ENCODE data around the gene DCBLD2. TPM values are rescaled to one million over a fixed set of nuclear protein-coding genes. Genes with fewer than 3 reads are reported as not detected.

Gene DCBLD2
- total and polyA plus RNA-seq, 2 experiments from 2014 or later = 16.8 to 27.9 TPM

GRCh38 chr3:98806521-98806920 is 95.0 kb downstream of the DCBLD2 start:
- Histone ChIP-seq H3K4me3 (no peak overlapping the region), H2AFZ (no peak overlapping the region), H3K27ac (no peak overlapping the region), H3K79me2 (no peaks in the 10 kb centered on the region), H4K20me1 (ENCODE audit: insufficient read depth, poor library complexity, severe bottlenecking) (no peaks in the 10 kb centered on the region), H3K27me3 (no peaks in the 10 kb centered on the region), H3K36me3 (replicated peaks; ENCODE audit: insufficient read depth, low read depth) (no peaks in the 10 kb centered on the region), H3K4me1 (ENCODE audit: insufficient read depth) (no peaks in the 10 kb centered on the region), H3K9me3 (ENCODE audit: low read depth) (no peaks in the 10 kb centered on the region), H3K4me2 (no peak overlapping the region), H3K9me2 (replicated peaks; ENCODE audit: insufficient read depth) (no peaks in the 10 kb centered on the region)
- TF ChIP-seq CTCF (IDR thresholded peaks at IDR 0.05; ENCODE audit: poor library complexity) (no peak), EZH2phosphoT487 (IDR thresholded peaks at IDR 0.05; ENCODE audit: low read depth, severe bottlenecking, unreplicated experiment) (no peak), EZH2 (IDR thresholded peaks at IDR 0.05; ENCODE audit: borderline replicate concordance) (no peak)
- WGBS (ENCODE audit: low lambda C conversion rate, missing lambda C conversion rate) = 86% methylated on average over 1 of the region's 1 CpG
- DNase-seq (ENCODE audit: low spot score) = no peak

GRCh38 chr3:98805571-98805970 is 95.9 kb downstream of the DCBLD2 start:
- H3K4me3 ChIP-seq = no peak overlapping the region
- no peaks in the 10 kb centered on the region for H3K4me1 ChIP-seq (ENCODE audit: insufficient read depth)
- H3K79me2 ChIP-seq = no peaks in the 10 kb centered on the region
- no peaks in the 10 kb centered on the region for H3K9me2 ChIP-seq (replicated peaks; ENCODE audit: insufficient read depth)
- TF ChIP-seq EZH2phosphoT487 (IDR thresholded peaks at IDR 0.05; ENCODE audit: low read depth, severe bottlenecking, unreplicated experiment) (no peak), EZH2 (IDR thresholded peaks at IDR 0.05; ENCODE audit: borderline replicate concordance) (no peak), CTCF (IDR thresholded peaks at IDR 0.05; ENCODE audit: poor library complexity) (no peak)
- H3K36me3 ChIP-seq (replicated peaks; ENCODE audit: insufficient read depth, low read depth) = no peaks in the 10 kb centered on the region
- no peaks in the 10 kb centered on the region for H3K9me3 ChIP-seq (ENCODE audit: low read depth)
- H3K27me3 ChIP-seq = no peaks in the 10 kb centered on the region
- 96% methylated on average over 6 of the region's 6 CpGs for WGBS (ENCODE audit: low lambda C conversion rate, missing lambda C conversion rate)
- H4K20me1 ChIP-seq (ENCODE audit: insufficient read depth, poor library complexity, severe bottlenecking) = no peaks in the 10 kb centered on the region
- H3K4me2 ChIP-seq = no peak overlapping the region
- H2AFZ ChIP-seq = no peak overlapping the region
- no peak overlapping the region for H3K27ac ChIP-seq
- DNase-seq (ENCODE audit: low spot score) = no peak

GRCh38 chr3:98801043-98801747 is 100.3 kb downstream of the DCBLD2 start:
- no peak overlapping the region for H3K4me3 ChIP-seq
- H3K79me2 ChIP-seq = no peaks in the 10 kb centered on the region
- TF ChIP-seq EZH2phosphoT487 (IDR thresholded peaks at IDR 0.05; ENCODE audit: low read depth, severe bottlenecking, unreplicated experiment) (no peak), EZH2 (IDR thresholded peaks at IDR 0.05; ENCODE audit: borderline replicate concordance) (no peak), CTCF (IDR thresholded peaks at IDR 0.05; ENCODE audit: poor library complexity) (no peak)
- H3K27me3 ChIP-seq = no peaks in the 10 kb centered on the region
- H3K27ac ChIP-seq = no peak overlapping the region
- no peaks in the 10 kb centered on the region for H3K4me1 ChIP-seq (ENCODE audit: insufficient read depth)
- no peaks in the 10 kb centered on the region for H3K36me3 ChIP-seq (replicated peaks; ENCODE audit: insufficient read depth, low read depth)
- H3K9me2 ChIP-seq (replicated peaks; ENCODE audit: insufficient read depth) = no peaks in the 10 kb centered on the region
- H3K9me3 ChIP-seq (ENCODE audit: low read depth) = no peaks in the 10 kb centered on the region
- no peak overlapping the region for H3K4me2 ChIP-seq
- DNase-seq (ENCODE audit: low spot score) = no peak
- H2AFZ ChIP-seq = no peak overlapping the region
- WGBS (ENCODE audit: low lambda C conversion rate, missing lambda C conversion rate) = 96% methylated on average over 7 of the region's 7 CpGs
- no peaks in the 10 kb centered on the region for H4K20me1 ChIP-seq (ENCODE audit: insufficient read depth, poor library complexity, severe bottlenecking)

All from hepatocyte (in vitro differentiated cells).